Neutrophil (primary cell): ENCODE results near the gene CYP26B1.

ENCODE experiments used
- H3K27ac ChIP-seq: fragments of 200-600 bp; sonication (generic); 2 replicates; pipeline ENCODE4 v1.5.1; 2016; ENCODE audit warnings: mild to moderate bottlenecking, moderate library complexity
- H3K27me3 ChIP-seq: fragments of 200-600 bp; sonication (generic); 2 replicates; pipeline ENCODE4 v1.6.0; 2016; ENCODE audit warnings: mild to moderate bottlenecking
- H3K36me3 ChIP-seq: fragments of 200-600 bp; sonication (generic); 2 replicates; pipeline ENCODE4 v1.5.1; 2017
- H3K4me1 ChIP-seq, 2 experiments: fragments of 200-600 bp in 1 of 2; sonication (generic) in 1 of 2; 1 replicate in 1 of 2; 2 replicates in 1 of 2; pipeline versions ENCODE4 v1.5.1 to v1.6.1; 2013 to 2016; ENCODE audit warnings: low read depth in 1 of 2, low read length in 1 of 2, mild to moderate bottlenecking in 1 of 2, moderate library complexity in 1 of 2; ENCODE audit not compliant: control insufficient read depth in 1 of 2, insufficient read depth in 1 of 2
- H3K4me3 ChIP-seq, 2 experiments: fragments of 200-600 bp in 1 of 2; sonication (generic) in 1 of 2; 1 replicate in 1 of 2; 2 replicates in 1 of 2; pipeline ENCODE4 v1.5.1; 2013 to 2016; ENCODE audit warnings: low read depth in 1 of 2, low read length in 1 of 2, mild to moderate bottlenecking in 1 of 2, moderate library complexity in 1 of 2
- H3K9me3 ChIP-seq: fragments of 200-600 bp; sonication (generic); 2 replicates; pipeline ENCODE4 v1.5.1; 2016
- CTCF ChIP-seq: fragments of 200-600 bp; sonication (generic); IDR thresholded peaks from 2 replicates; pipeline ENCODE4 v1.5.1; 2016; ENCODE audit warnings: antibody characterized with exemption

Gene CYP26B1

DNA sequence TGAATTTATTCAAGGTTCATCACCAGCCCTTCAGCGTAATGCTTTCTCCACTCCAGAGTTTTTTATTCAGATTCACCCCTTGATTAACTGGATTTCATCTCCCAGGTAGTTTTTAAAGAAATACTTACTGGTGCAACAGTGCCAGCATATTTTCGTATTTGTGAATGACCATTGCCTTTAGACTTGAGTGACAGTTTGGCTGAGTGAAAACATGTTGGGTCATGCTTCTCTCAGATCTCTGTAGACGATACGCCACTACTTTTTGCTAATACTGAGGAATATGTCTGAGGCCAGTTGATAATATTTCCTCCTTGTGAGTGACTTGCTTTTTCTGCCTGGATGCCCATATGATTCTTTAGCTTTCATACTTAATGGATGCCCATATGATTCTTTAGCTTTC, 51.5 kb downstream of the CYP26B1 start:
- Histone ChIP-seq H3K4me3 (no peak overlapping the region), H3K4me1 (no peaks in the 10 kb centered on the region), H3K9me3 (no peaks in the 10 kb centered on the region), H3K36me3 (no peaks in the 10 kb centered on the region), H3K27me3 (peaks cover 3% of the 10 kb centered on the region), H3K27ac (no peak overlapping the region)
- TF ChIP-seq CTCF = no peak

DNA sequence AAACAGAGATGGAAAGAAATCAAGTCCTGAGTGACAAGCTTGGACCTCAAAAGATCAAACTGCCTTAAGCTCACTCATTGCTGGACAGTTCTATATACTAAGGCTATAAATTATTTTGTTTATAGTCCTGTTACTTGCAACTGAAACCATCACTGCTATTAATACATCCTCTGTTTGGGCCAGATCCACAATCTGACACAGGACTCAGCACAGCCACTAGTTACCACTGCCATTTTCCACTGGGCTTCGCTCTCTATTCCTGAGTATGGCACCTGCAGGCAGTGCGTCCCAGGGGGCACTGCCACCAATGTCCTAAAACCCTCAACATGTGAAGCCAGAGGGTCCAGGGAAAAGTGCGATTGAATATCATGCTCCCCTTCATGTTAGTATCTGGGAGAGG, 52.3 kb downstream of the CYP26B1 start:
- H3K27me3 ChIP-seq = no peaks in the 10 kb centered on the region
- no peaks in the 10 kb centered on the region for H3K36me3 ChIP-seq
- no peaks in the 10 kb centered on the region for H3K4me1 ChIP-seq
- no peak overlapping the region for H3K27ac ChIP-seq
- H3K4me3 ChIP-seq = no peak overlapping the region
- no peak for TF ChIP-seq CTCF
- no peaks in the 10 kb centered on the region for H3K9me3 ChIP-seq

DNA sequence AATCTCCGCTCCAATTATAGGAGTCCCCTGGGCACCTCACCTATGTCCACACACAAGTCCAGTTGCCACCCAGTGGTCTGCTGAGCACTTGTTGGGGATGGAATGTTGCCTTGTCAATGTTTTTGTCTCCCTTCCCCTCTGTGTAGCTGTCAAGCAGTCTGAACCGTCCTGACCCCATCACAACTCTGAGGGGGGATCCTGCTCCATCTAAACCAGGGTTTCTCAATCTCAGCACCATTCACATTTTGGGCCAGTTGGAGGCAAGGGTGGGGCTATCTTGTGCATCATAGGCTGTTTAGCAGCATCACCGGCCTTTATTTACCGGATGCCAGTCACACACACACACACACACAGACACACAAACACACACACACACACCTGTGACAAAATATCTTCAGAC, 53.0 kb downstream of the CYP26B1 start:
- no peak for TF ChIP-seq CTCF
- H3K9me3 ChIP-seq = no peaks in the 10 kb centered on the region
- H3K4me3 ChIP-seq = no peak overlapping the region
- H3K27me3 ChIP-seq = no peaks in the 10 kb centered on the region
- no peak overlapping the region for H3K27ac ChIP-seq
- no peaks in the 10 kb centered on the region for H3K36me3 ChIP-seq
- no peaks in the 10 kb centered on the region for H3K4me1 ChIP-seq

DNA sequence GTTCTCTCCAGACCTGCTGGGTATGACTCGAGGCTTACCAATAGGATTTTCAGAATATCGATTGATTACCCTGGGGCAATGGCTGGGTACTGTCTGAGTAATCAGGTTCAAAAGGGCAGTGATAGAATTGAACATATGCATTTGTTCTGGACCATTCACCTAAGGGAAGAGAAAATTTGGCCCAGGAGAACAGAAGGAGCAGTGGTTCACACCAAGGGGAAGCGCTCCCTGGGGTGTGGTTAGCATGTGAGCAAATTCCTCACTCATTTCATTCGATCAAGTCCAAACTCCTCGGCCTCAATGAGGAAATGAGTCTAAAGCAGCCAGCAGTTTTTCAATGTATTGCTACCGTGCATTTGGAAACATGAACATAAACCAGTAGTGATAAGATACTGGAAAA, 55.6 kb downstream of the CYP26B1 start:
- H3K9me3 ChIP-seq = no peaks in the 10 kb centered on the region
- H3K36me3 ChIP-seq = no peaks in the 10 kb centered on the region
- no peak overlapping the region for H3K4me3 ChIP-seq
- no peak for TF ChIP-seq CTCF
- no peaks in the 10 kb centered on the region for H3K4me1 ChIP-seq
- H3K27me3 ChIP-seq = no peaks in the 10 kb centered on the region
- H3K27ac ChIP-seq = no peak overlapping the region

GRCh38 chr2:72090781-72091482, 56.7 kb downstream of the CYP26B1 start:
- Histone ChIP-seq H3K4me1 (no peaks in the 10 kb centered on the region), H3K27me3 (no peaks in the 10 kb centered on the region), H3K36me3 (no peaks in the 10 kb centered on the region), H3K4me3 (no peak overlapping the region), H3K27ac (no peak overlapping the region), H3K9me3 (no peaks in the 10 kb centered on the region)
- no peak for TF ChIP-seq CTCF
